ENCODE measurements around the gene ACSS3. TPM values are rescaled to one million over a fixed set of nuclear protein-coding genes. Genes with fewer than 3 reads are reported as not detected.

ACSS3 gene
- total and polyA plus RNA-seq, 5 donors, result 11.7 to 29.8 (median 24.8) TPM

DNA sequence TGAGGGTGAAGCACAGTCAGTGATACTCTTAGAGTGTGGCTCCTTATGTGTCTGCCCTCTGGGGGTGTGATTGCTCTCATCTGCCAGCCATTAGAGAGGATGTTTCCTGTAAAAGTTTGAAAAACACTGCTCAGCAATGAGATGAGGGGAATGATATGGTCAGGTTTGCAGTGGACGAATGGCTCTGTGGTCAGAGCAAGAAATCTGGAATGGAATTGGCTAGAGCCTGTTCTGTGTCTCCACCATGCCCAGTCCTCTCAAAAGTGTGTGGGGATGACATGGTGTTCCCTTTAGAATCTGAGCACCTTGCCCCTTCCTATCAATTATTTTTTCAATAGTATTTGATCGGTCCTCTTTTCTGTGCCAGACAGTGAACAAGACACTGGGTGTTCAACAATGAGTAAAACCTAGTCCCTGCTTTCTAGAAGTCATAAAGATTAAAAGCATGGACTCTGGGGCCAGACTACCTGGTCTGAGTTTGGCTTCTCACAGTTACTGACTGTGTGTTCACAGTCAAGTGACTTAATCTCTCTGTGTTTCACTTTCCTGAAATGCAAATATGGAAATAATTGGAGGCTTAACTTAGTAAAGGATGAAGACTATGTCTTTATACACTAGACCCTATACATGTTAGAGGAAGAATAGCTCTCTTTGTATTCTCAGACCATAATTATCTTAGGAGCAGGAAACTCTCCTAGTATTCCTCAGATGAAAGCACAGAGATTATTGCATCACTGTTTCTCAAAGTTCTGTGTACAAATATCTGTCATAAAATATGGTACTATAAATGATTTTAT is 1.6 kb downstream of the ACSS3 start:
- intact Hi-C loops (cut with DNase I), result no loop called here
- peak in 1 of 2 donors; percentile 5 for ATAC-seq
- Histone ChIP-seq H3K4me3 (ENCODE audit: low read length) (peak overlapping the region; percentile 54), H3K27me3 (ENCODE audit: control insufficient read depth, insufficient read depth) (no peaks in the 10 kb centered on the region), H3K27ac (ENCODE audit: low read length) (peak overlapping the region; percentile 32), H3K9me3 (ENCODE audit: control insufficient read depth, low read length) (no peaks in the 10 kb centered on the region), H3K4me1 (ENCODE audit: control insufficient read depth, insufficient read depth, low read length) (no peaks in the 10 kb centered on the region)
- WGBS, result 50% methylated on average over 2 of the region's 2 CpGs
- DNase-seq, result no peak

DNA sequence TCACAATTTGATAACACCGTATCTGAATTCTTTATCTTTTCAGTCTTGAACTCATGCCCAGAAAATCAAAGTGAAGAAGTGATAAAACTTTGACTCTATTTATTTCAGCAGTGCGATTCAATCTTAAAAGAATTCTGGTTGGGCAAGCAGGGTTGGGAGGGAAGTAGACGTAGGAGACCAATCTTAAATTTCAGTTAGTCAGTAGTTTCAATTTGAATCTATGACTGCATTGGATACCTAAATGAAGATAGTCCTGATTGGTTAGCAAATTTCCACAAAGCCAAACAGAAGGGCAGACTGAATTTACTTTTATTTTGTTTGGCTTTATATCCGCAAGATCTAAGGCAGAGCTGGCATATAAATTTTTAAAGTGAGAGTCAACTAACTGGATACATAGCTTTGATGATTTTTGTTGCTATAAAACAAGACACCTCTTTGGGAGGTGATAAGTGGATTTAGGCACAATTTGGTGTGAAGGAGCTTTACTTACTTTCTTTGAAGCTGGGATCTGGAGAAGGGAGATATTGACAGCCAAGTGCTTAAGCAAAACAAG is 2.6 kb downstream of the ACSS3 start:
- DNase-seq (no peak), ATAC-seq (peak; percentile 31 to 44)
- Histone ChIP-seq H3K4me1 (ENCODE audit: control insufficient read depth, insufficient read depth, low read length) (peaks cover 1% of the 10 kb centered on the region), H3K27me3 (ENCODE audit: control insufficient read depth, insufficient read depth) (no peaks in the 10 kb centered on the region), H3K9me3 (ENCODE audit: control insufficient read depth, low read length) (no peaks in the 10 kb centered on the region), H3K4me3 (ENCODE audit: low read length) (peak overlapping the region; percentile 54), H3K27ac (ENCODE audit: low read length) (peak overlapping the region; percentile 67)
- 26% methylated on average over 4 of the region's 4 CpGs for WGBS
- intact Hi-C loops (cut with DNase I), result no loop called here

DNA sequence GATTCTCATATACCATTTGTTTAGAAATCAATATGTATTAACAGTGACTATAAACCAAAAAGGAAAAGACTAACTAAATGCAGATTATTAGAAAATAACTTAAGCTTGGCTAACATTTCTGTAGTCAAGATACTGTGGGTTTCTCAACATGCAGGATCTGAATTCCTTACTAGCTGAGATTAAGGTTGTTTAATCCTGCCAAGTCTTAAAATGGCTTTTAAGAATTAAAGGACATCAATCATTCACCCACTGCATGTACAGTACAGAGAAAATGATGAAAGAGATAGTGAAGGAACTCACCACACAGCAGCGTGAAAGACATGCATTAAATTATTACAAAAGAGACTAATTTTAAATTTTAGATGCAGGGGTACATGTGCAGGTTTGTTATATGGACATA is 3.8 kb downstream of the ACSS3 start:
- WGBS, result 92% methylated on average over 1 of the region's 1 CpG
- Histone ChIP-seq H3K4me1 (ENCODE audit: control insufficient read depth, insufficient read depth, low read length) (peaks cover 1% of the 10 kb centered on the region), H3K27ac (ENCODE audit: low read length) (peak overlapping the region; percentile 34), H3K9me3 (ENCODE audit: control insufficient read depth, low read length) (no peaks in the 10 kb centered on the region), H3K4me3 (ENCODE audit: low read length) (no peak overlapping the region), H3K27me3 (ENCODE audit: control insufficient read depth, insufficient read depth) (no peaks in the 10 kb centered on the region)
- DNase-seq (no peak), ATAC-seq (no peak)
- intact Hi-C loops (cut with DNase I), result no loop called here

DNA sequence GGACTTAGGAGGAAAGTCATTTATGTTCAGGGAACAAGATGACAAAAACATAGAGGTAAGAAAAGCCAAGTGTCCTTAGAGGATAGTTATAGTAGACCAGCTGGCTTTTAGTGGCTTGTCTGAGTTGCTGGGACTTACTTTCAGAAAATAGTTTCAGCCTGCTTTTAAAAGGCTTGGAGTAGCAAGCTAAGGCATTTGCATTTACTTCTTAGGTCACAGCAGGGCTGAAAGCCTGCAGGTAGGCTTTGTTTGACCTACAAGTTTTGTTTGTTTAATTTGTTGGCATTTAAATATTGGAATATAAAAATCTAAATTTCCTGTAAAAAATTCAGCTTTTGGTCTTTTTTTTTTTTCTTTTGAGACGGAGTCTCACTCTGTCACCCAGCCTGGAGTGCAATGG is 5.1 kb downstream of the ACSS3 start:
- peaks cover 1% of the 10 kb centered on the region for H3K4me1 ChIP-seq (ENCODE audit: control insufficient read depth, insufficient read depth, low read length)
- intact Hi-C loops (cut with DNase I), result no loop called here
- DNase-seq (no peak), ATAC-seq (no peak)
- WGBS, result 84% methylated on average over 1 of the region's 1 CpG
- no peaks in the 10 kb centered on the region for H3K27me3 ChIP-seq (ENCODE audit: control insufficient read depth, insufficient read depth)
- no peak overlapping the region for H3K4me3 ChIP-seq (ENCODE audit: low read length)
- no peak overlapping the region for H3K27ac ChIP-seq (ENCODE audit: low read length)
- H3K9me3 ChIP-seq (ENCODE audit: control insufficient read depth, low read length), result no peaks in the 10 kb centered on the region

DNA sequence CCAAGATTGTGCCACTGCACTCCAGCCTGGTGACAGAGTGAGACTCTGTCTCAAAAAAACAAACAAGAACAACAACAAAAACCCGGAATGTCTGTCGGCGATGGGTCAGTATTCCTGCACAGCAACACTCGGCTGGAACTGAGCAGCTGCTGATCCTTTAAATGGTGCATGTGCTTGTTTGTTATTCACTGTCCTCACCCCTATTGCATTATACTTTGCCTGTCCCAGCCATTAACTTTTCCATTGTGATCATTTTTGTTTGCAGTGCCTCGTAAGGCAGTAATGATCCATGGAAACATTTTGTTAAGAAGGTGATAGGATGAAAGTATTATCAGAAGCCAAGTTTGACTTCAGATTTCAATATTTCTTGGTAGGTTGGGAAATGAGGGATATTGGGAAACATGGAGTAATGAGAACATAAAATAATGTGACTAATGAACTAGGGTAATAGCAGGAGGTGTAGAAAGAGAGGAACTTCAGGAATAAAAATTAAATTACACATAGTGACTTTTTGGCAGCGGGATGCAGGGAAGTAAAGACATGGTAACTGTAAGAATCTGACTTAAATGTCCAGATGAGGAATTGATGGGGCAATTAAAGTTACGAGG is 6.1 kb downstream of the ACSS3 start:
- no peak for ATAC-seq
- H3K27ac ChIP-seq (ENCODE audit: low read length), result no peak overlapping the region
- DNase-seq, result no peak

DNA sequence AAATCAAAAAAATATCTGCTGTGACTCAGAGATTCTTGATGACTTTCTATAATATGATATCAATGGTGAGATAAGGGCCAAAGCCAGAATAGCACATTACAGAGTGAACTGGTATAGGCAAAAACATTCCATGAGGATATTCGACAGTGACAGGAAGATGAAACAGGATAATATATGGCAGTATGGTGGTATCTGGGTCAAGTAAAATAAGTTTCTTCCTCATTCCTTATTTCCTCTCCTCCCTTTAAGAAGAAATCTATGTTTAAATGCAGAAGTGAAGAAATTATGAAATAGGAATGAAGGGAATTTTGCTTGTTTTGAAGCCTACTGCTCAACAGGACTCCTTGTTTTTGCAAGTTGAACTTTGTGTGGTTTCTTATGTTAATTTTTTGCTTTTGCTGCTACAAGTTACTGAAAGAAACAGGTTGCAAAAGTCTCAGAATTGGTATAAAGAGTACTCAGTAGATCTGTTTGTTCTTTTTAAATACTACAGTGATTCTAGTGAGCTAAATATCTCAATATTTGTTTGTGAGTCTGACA is 7.0 kb downstream of the ACSS3 start:
- no peak overlapping the region for H3K27ac ChIP-seq (ENCODE audit: low read length)

More for the DNA sequence above, 6.1 kb downstream of the ACSS3 start:
- WGBS, result 80% methylated on average over 7 of the region's 7 CpGs
- Histone ChIP-seq H3K4me1 (ENCODE audit: control insufficient read depth, insufficient read depth, low read length) (peaks cover 1% of the 10 kb centered on the region), H3K27me3 (ENCODE audit: control insufficient read depth, insufficient read depth) (no peaks in the 10 kb centered on the region), H3K4me3 (ENCODE audit: low read length) (no peak overlapping the region), H3K9me3 (ENCODE audit: control insufficient read depth, low read length) (no peaks in the 10 kb centered on the region)
- intact Hi-C loops (cut with DNase I), result no loop called here

DNA sequence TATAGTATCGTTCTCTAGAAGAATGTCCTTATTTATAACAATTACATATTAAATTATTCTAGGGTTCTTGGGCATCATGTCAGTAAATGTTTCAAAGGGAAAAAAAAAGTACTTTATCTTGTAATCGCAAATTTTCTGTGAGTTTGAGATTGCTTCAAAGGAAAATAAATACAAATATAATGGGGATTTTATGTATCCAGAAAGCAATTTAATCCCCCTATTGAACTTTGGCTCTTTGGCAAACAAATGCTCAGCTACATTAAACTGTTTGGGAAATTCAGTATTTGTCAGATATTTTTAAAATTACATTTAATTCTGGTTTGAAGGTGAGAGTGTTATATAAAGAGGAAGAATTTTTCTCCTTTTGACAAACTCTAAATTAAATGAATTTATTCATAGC is 8.0 kb downstream of the ACSS3 start:
- DNase-seq (no peak), ATAC-seq (no peak)
- intact Hi-C loops (cut with DNase I), result no loop called here
- Histone ChIP-seq H3K27ac (ENCODE audit: low read length) (no peak overlapping the region), H3K27me3 (ENCODE audit: control insufficient read depth, insufficient read depth) (no peaks in the 10 kb centered on the region), H3K4me3 (ENCODE audit: low read length) (no peak overlapping the region), H3K9me3 (ENCODE audit: control insufficient read depth, low read length) (no peaks in the 10 kb centered on the region), H3K4me1 (ENCODE audit: control insufficient read depth, insufficient read depth, low read length) (peaks cover 1% of the 10 kb centered on the region)
- 78% methylated on average over 2 of the region's 2 CpGs for WGBS

More for the DNA sequence above, 7.0 kb downstream of the ACSS3 start:
- DNase-seq (no peak), ATAC-seq (no peak)
- H3K27me3 ChIP-seq (ENCODE audit: control insufficient read depth, insufficient read depth), result no peaks in the 10 kb centered on the region
- H3K4me3 ChIP-seq (ENCODE audit: low read length), result no peak overlapping the region
- H3K9me3 ChIP-seq (ENCODE audit: control insufficient read depth, low read length), result no peaks in the 10 kb centered on the region
- intact Hi-C loops (cut with DNase I), result no loop called here
- peaks cover 1% of the 10 kb centered on the region for H3K4me1 ChIP-seq (ENCODE audit: control insufficient read depth, insufficient read depth, low read length)
- 22% methylated on average over 1 of the region's 1 CpG for WGBS

DNA sequence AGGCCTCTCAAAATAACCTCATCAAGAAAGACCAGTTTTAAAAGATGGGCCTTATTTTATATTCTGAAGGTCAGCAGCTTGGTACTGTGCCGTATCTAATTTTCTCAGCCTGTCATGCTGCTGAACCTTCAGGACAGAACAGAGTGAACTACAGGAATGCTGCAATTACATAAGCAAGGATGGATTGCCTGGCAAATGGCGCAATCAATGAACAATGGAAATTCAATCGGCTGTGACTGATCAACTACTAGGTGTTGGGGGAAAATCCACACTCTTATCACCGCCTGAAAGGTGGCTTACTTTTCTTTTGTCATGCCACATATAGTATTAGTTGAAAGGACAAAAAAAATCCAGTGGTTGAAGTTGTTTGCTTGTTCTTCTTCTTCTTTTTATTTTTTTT is 8.5 kb downstream of the ACSS3 start:
- no peaks in the 10 kb centered on the region for H3K9me3 ChIP-seq (ENCODE audit: control insufficient read depth, low read length)
- no peaks in the 10 kb centered on the region for H3K27me3 ChIP-seq (ENCODE audit: control insufficient read depth, insufficient read depth)
- peaks cover 1% of the 10 kb centered on the region for H3K4me1 ChIP-seq (ENCODE audit: control insufficient read depth, insufficient read depth, low read length)
- DNase-seq (no peak), ATAC-seq (peak; percentile 37 to 60)
- H3K27ac ChIP-seq (ENCODE audit: low read length), result no peak overlapping the region
- H3K4me3 ChIP-seq (ENCODE audit: low read length), result no peak overlapping the region
- 78% methylated on average over 4 of the region's 4 CpGs for WGBS
- intact Hi-C loops (cut with DNase I), result no loop called here

DNA sequence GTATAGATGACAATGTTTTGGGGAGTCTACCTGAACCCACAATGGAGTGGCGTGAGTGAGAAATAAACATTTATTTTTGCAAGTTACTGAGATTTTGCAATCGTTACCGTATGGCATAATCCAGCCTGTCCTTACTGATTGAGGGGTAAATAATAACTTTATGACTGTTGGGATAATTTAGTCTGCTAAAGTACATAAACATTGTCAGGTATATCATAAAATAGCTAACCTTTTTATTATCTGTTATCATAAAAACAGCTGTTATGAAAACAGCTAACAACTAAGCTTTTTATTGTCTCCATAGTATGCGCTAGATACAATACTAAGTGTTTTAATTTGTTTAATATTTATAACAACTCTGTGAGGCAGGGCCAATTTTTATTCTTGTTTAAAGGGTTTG is 10.3 kb downstream of the ACSS3 start:
- DNase-seq, result no peak
- H3K9me3 ChIP-seq (ENCODE audit: control insufficient read depth, low read length), result no peaks in the 10 kb centered on the region
- intact Hi-C loops (cut with DNase I), result no loop called here
- ATAC-seq, result no peak
- whole genome bisulfite sequencing, result 93% methylated on average over 4 of the region's 4 CpGs
- no peak overlapping the region for H3K27ac ChIP-seq (ENCODE audit: low read length)
- no peak overlapping the region for H3K4me3 ChIP-seq (ENCODE audit: low read length)
- H3K4me1 ChIP-seq (ENCODE audit: control insufficient read depth, insufficient read depth, low read length), result peaks cover 1% of the 10 kb centered on the region
- no peaks in the 10 kb centered on the region for H3K27me3 ChIP-seq (ENCODE audit: control insufficient read depth, insufficient read depth)

DNA sequence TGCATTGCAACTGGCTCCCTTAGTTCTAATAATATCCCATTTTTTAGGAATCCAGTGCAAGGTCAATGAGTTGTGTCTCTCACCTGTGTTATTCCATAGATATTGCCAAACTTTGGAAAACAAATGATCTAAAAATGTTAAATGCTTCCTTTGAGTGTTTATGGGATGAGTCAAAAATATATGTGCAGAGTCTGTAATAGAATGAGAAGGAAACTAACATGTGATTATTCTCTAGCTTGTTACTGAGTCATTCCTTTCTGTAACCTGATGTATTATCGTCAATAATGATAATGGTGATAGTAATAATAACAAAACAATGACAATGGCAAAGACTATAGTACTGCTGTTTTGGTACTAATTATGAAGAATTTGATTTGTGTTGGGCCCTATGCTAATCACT is 11.5 kb downstream of the ACSS3 start:
- DNase-seq (no peak), ATAC-seq (no peak)
- Histone ChIP-seq H3K4me3 (ENCODE audit: low read length) (no peak overlapping the region), H3K27me3 (ENCODE audit: control insufficient read depth, insufficient read depth) (no peaks in the 10 kb centered on the region), H3K9me3 (ENCODE audit: control insufficient read depth, low read length) (no peaks in the 10 kb centered on the region), H3K4me1 (ENCODE audit: control insufficient read depth, insufficient read depth, low read length) (peaks cover 1% of the 10 kb centered on the region), H3K27ac (ENCODE audit: low read length) (no peak overlapping the region)
- WGBS, result 49% methylated on average over 1 of the region's 1 CpG
- intact Hi-C loops (cut with DNase I), result no loop called here

DNA sequence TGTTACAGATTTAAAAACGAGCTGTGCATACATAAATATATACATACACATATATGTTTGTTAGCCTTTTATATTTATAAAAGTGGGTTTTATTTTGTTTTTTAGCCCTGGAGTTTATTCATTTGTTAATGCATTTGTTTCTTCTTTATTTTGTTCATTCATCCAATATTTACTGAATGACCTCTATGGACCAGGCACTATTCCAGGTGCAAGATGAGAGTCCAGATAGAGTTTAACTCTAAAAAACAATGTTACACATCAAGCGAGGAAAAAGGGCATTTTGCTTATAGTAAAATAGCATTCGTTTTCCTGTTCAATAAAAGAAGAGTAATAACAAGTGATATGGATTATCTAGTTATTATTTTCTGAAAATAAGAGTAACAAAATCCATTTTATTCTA is 14.2 kb downstream of the ACSS3 start:
- Histone ChIP-seq H3K27ac (ENCODE audit: low read length) (no peak overlapping the region), H3K27me3 (ENCODE audit: control insufficient read depth, insufficient read depth) (no peaks in the 10 kb centered on the region), H3K9me3 (ENCODE audit: control insufficient read depth, low read length) (no peaks in the 10 kb centered on the region), H3K4me3 (ENCODE audit: low read length) (no peak overlapping the region), H3K4me1 (ENCODE audit: control insufficient read depth, insufficient read depth, low read length) (peaks cover 2% of the 10 kb centered on the region)
- DNase-seq (no peak), ATAC-seq (no peak)
- intact Hi-C loops (cut with DNase I), result no loop called here
- WGBS, result 80% methylated on average over 3 of the region's 3 CpGs

Data from right cardiac atrium (tissue), 5 donors.